IMR-90 (cell line): ENCODE measurements around the gene LDB2. TPM values are rescaled to one million over a fixed set of nuclear protein-coding genes. Genes with fewer than 3 reads are reported as not detected.

Source experiments
- ATAC-seq: fragments of 200-7000 bp; cut with Tn5 transposase; 2 replicates; pipeline ENCODE4 v1.9.1; 2020; ENCODE audit warnings: low read depth, mild to moderate bottlenecking, moderate library complexity
- BruUV-seq: library from RNA; stranded (reverse); fragments of 400-500 nt; replicated peaks from 2 replicates; lab custom pipeline; 2021; lab: Mats Ljungman, UMichigan
- CTCF ChIA-PET: fragments of 300-600 bp; formaldehyde crosslinking; extraction: SDS; loops from one replicate; lab custom pipeline; 2021; ENCODE audit warnings: antibody characterized with exemption; lab: Yijun Ruan, JAX
- POLR2A ChIA-PET: fragments of 300-600 bp; sonication (Branson Sonifier 250); formaldehyde crosslinking; loops from one replicate; lab custom pipeline; 2022; ENCODE audit warnings: antibody characterized with exemption; ENCODE audit not compliant: unreplicated experiment; lab: Charles Lee
- DNase-seq: peaks from one replicate; pipeline ENCODE4 v3.0.0; 2013
- H2AFZ ChIP-seq: replicated peaks from 2 replicates; pipeline ENCODE3; 2013; ENCODE audit warnings: low read length, mild to moderate bottlenecking; ENCODE audit not compliant: poor library complexity
- H2AK5ac ChIP-seq: 2 replicates; pipeline ENCODE4 v1.6.1; 2013; ENCODE audit warnings: low read depth, low read length, inconsistent platforms
- H2AK9ac ChIP-seq: replicated peaks from 2 replicates; pipeline ENCODE3; 2013; ENCODE audit warnings: mild to moderate bottlenecking, low read depth, low read length, moderate library complexity; ENCODE audit not compliant: poor library complexity
- H2BK120ac ChIP-seq: 2 replicates; pipeline ENCODE4 v1.6.1; 2013; ENCODE audit warnings: low read depth, low read length, inconsistent platforms
- H2BK15ac ChIP-seq: 3 replicates; pipeline ENCODE4 v1.6.1; 2013; ENCODE audit warnings: low read depth, low read length, inconsistent platforms
- H2BK20ac ChIP-seq: 2 replicates; pipeline ENCODE4 v1.6.1; 2013; ENCODE audit warnings: low read depth, mild to moderate bottlenecking, inconsistent platforms, low read length, moderate library complexity
- H2BK5ac ChIP-seq: 2 replicates; pipeline ENCODE4 v1.6.1; 2013; ENCODE audit warnings: mild to moderate bottlenecking, low read depth, low read length, inconsistent platforms; ENCODE audit not compliant: poor library complexity, severe bottlenecking
- H3K14ac ChIP-seq: replicated peaks from 2 replicates; pipeline ENCODE4 v1.6.1; 2013; ENCODE audit warnings: low read depth, low read length, inconsistent platforms
- H3K18ac ChIP-seq: 2 replicates; pipeline ENCODE4 v1.6.1; 2013; ENCODE audit warnings: low read depth, low read length, control low read depth
- H3K23ac ChIP-seq: 2 replicates; pipeline ENCODE4 v1.6.1; 2013; ENCODE audit warnings: low read depth, low read length, inconsistent platforms
- H3K27ac ChIP-seq: 2 replicates; pipeline ENCODE4 v1.5.1; 2013; ENCODE audit warnings: mild to moderate bottlenecking, control low read depth, low read length; ENCODE audit not compliant: insufficient read depth
- H3K27me3 ChIP-seq: 2 replicates; pipeline ENCODE4 v1.6.1; 2013; ENCODE audit warnings: low read length; ENCODE audit not compliant: control insufficient read depth, insufficient read depth
- H3K36me3 ChIP-seq: 2 replicates; pipeline ENCODE4 v1.6.1; 2013; ENCODE audit warnings: low read length, mixed read lengths; ENCODE audit not compliant: control insufficient read depth, insufficient read depth
- H3K4ac ChIP-seq: 2 replicates; pipeline ENCODE4 v1.6.1; 2013; ENCODE audit warnings: low read depth, low read length, inconsistent platforms
- H3K4me1 ChIP-seq: 2 replicates; pipeline ENCODE4 v1.6.1; 2013; ENCODE audit warnings: low read length, mixed read lengths; ENCODE audit not compliant: control insufficient read depth, insufficient read depth
- H3K4me2 ChIP-seq: 2 replicates; pipeline ENCODE4 v1.6.1; 2013; ENCODE audit warnings: low read depth, mild to moderate bottlenecking, control low read depth, low read length, moderate library complexity
- H3K4me3 ChIP-seq: 2 replicates; pipeline ENCODE4 v1.5.1; 2013; ENCODE audit warnings: low read depth, mild to moderate bottlenecking, control low read depth, low read length, moderate library complexity; ENCODE audit not compliant: insufficient read depth
- H3K56ac ChIP-seq: 2 replicates; pipeline ENCODE4 v1.6.1; 2013; ENCODE audit warnings: low read length, inconsistent platforms; ENCODE audit not compliant: insufficient read depth; ENCODE audit errors: extremely low read depth
- H3K79me1 ChIP-seq, 2 experiments: 2 replicates each; pipeline ENCODE4 v1.6.1; 2013; ENCODE audit warnings: low read length in 2 of 2, inconsistent platforms in 1 of 2, low read depth in 1 of 2
- H3K9ac ChIP-seq: 2 replicates; pipeline ENCODE4 v1.6.1; 2013; ENCODE audit warnings: low read depth, low read length, control low read depth
- H3K9me1 ChIP-seq: 2 replicates; pipeline ENCODE4 v1.6.1; 2013; ENCODE audit warnings: low read length, inconsistent platforms; ENCODE audit not compliant: insufficient read depth
- H3K9me3 ChIP-seq: 2 replicates; pipeline ENCODE4 v1.6.1; 2013; ENCODE audit warnings: low read length; ENCODE audit not compliant: control insufficient read depth, insufficient read depth
- H4K20me1 ChIP-seq: 2 replicates; pipeline ENCODE4 v1.6.1; 2013; ENCODE audit warnings: low read length, inconsistent platforms; ENCODE audit not compliant: insufficient read depth
- H4K5ac ChIP-seq: 2 replicates; pipeline ENCODE4 v1.6.1; 2013; ENCODE audit warnings: mild to moderate bottlenecking, low read depth, low read length, control low read depth
- H4K8ac ChIP-seq, 2 experiments: 2 replicates each; pipeline ENCODE4 v1.6.1; 2013; ENCODE audit warnings: low read depth in 2 of 2, low read length in 2 of 2, control low read depth in 1 of 2, inconsistent platforms in 1 of 2
- H4K91ac ChIP-seq: 2 replicates; pipeline ENCODE4 v1.6.1; 2013; ENCODE audit warnings: low read depth, low read length, inconsistent platforms; ENCODE audit not compliant: insufficient read depth
- NFE2L2 ChIP-seq: fragments of 150-350 bp; IDR thresholded peaks from 2 replicates; pipeline ENCODE4 v1.6.1; 2016; ENCODE audit warnings: low read depth, mild to moderate bottlenecking, low read length
- POLR2A ChIP-seq: IDR thresholded peaks from 2 replicates; pipeline ENCODE4 v1.6.1; 2012; ENCODE audit warnings: mild to moderate bottlenecking, low read depth, low read length
- WGBS, 2 experiments: methylation state at CpG; one replicate each; pipeline versions ENCODE4 v1.1.5 to v1.1.7; 2013; ENCODE audit warnings: missing lambda C conversion rate in 2 of 2; ENCODE audit not compliant: insufficient read length in 1 of 2; ENCODE audit errors: extremely low coverage in 2 of 2; 5-methylcytosine and 5-hydroxymethylcytosine counted together
- dilution Hi-C: fragments of 300-500 bp; cut with HindIII; formaldehyde crosslinking; loops from one replicate; pipeline ENCODE4 v1.14.3; 2018; ENCODE audit warnings: low sequenced_read_pairs; ENCODE audit not compliant: unreplicated experiment
- in situ Hi-C: fragments of 300-500 bp; cut with MboI; formaldehyde crosslinking; loops from 3 replicates; pipeline ENCODE4 v1.14.3; 2019; ENCODE audit warnings: low sequenced_read_pairs, inconsistent platforms, mixed read lengths
- intact Hi-C: fragments of 100-400 bp; cut with micrococcal nuclease; formaldehyde crosslinking; loops from 2 replicates; pipeline ENCODE4 v1.10.0; 2022
- polyA plus RNA-seq, 3 experiments: library from polyadenylated mRNA; depleted of rRNA; stranded (reverse); fragments of >200 nt; gene quantifications; 2 replicates each; pipeline ENCODE4 v1.2.3, GENCODE V29; 2012; ENCODE audit warnings: low replicate concordance in 1 of 3
- total RNA-seq: library from RNA; depleted of rRNA; stranded (reverse); fragments of >200 nt; gene quantifications from 2 replicates; pipeline ENCODE4 v1.2.3, GENCODE V29; 2012

LDB2 gene
- total and polyA plus RNA-seq, 2 of the 4 experiments (the other 2 are of a cell fraction): 67.9 to 116 TPM

- Histone ChIP-seq H3K9ac (no peak overlapping the region), H2AK9ac (no peak overlapping the region), H2AK5ac (no peak overlapping the region), H4K8ac (peak overlapping the region in 1 of 2 experiments; percentile 60; a peak in 2 of 4 replicates), H3K4ac (peak overlapping the region; percentile 41; the same call in 1 of the 2 replicates), H2BK5ac (no peak overlapping the region), H4K5ac (no peak overlapping the region; the same call in 1 of the 2 replicates), H3K27me3 (no peaks in the 10 kb centered on the region), H3K79me1 (no peaks in the 10 kb centered on the region), H3K9me3 (no peaks in the 10 kb centered on the region), H2BK20ac (0 out of 2 replicates have a peak overlapping the region, but pooled peaks have one; percentile 36), H3K27ac (peak overlapping the region; percentile 34; the same call in 1 of the 2 replicates), H2BK15ac (no peak overlapping the region; the same call in 2 of the 3 replicates), H3K56ac (no peak overlapping the region), H3K4me2 (no peak overlapping the region), H3K9me1 (0 out of 2 replicates have a peak, but pooled peaks cover 5% of the 10 kb centered on the region), H3K36me3 (no peaks in the 10 kb centered on the region), H3K4me1 (peaks cover 3% of the 10 kb centered on the region), H3K23ac (no peak overlapping the region), H4K20me1 (no peaks in the 10 kb centered on the region), H3K14ac (0 out of 2 replicates have a peak overlapping the region, but pooled peaks have one; percentile 15), H3K4me3 (no peak overlapping the region), H2AFZ (no peak overlapping the region), H2BK120ac (peak overlapping the region; percentile 20), H4K91ac (no peak overlapping the region), H3K18ac (peak overlapping the region; percentile 20; the same call in 1 of the 2 replicates)
- ChIA-PET POLR2A (interaction anchor here (0.6 kb wide), 1 partner anchor 15 kb away, joined by 5 read pairs; no protein-coding TSS in a partner anchor), CTCF (interaction anchor here (0.5 to 1.2 kb wide), 3 partner anchors 27 to 154 kb away, joined by 4 read pairs; no protein-coding TSS in a partner anchor)
- DNase-seq (no peak), ATAC-seq (no peak; the same call in 1 of the 2 replicates)
- intact Hi-C loops (no loop called here), dilution Hi-C loops (no loop called here), in situ Hi-C loops (no loop called here)
- TF ChIP-seq POLR2A (no peak), NFE2L2 (peak; percentile 69)
- WGBS, 2 experiments: no CpG with 5 or more reads among the region's 7 CpGs
- BruUV-seq: no TSS peak
Observed at GRCh38 chr4:16598597-16599206, 299.7 kb downstream of the LDB2 start.
